ENCODE measurements around the gene AAR2.

AAR2 gene

GRCh38 chr20:36273414-36274180 is 37.3 kb downstream of the AAR2 start:
- H3K4me3 ChIP-seq, result no peak overlapping the region
- no peak overlapping the region for H3K27ac ChIP-seq

GRCh38 chr20:36274181-36274841 is 38.0 kb downstream of the AAR2 start:
- H3K4me3 ChIP-seq, result no peak overlapping the region
- H3K27ac ChIP-seq, result no peak overlapping the region

- no peak overlapping the region for H3K4me3 ChIP-seq
Measured at GRCh38 chr20:36275011-36275410, 38.7 kb downstream of the AAR2 start.

GRCh38 chr20:36275441-36276189 is 39.3 kb downstream of the AAR2 start:
- no peak overlapping the region for H3K27ac ChIP-seq
- no peak overlapping the region for H3K4me3 ChIP-seq

More at GRCh38 chr20:36275011-36275410, 38.7 kb downstream of the AAR2 start:
- no peak overlapping the region for H3K27ac ChIP-seq

GRCh38 chr20:36277546-36277945 is 41.3 kb downstream of the AAR2 start:
- no peak overlapping the region for H3K27ac ChIP-seq
- no peak overlapping the region for H3K4me3 ChIP-seq

GRCh38 chr20:36279362-36279761 is 43.1 kb downstream of the AAR2 start:
- H3K4me3 ChIP-seq, result no peak overlapping the region
- H3K27ac ChIP-seq, result no peak overlapping the region

- no peak overlapping the region for H3K27ac ChIP-seq
- no peak overlapping the region for H3K4me3 ChIP-seq
Measured at GRCh38 chr20:36279776-36280175, 43.5 kb downstream of the AAR2 start.

GRCh38 chr20:36281785-36282380 is 45.6 kb downstream of the AAR2 start:
- H3K4me3 ChIP-seq, result no peak overlapping the region
- H3K27ac ChIP-seq, result no peak overlapping the region

- H3K4me3 ChIP-seq, result no peak overlapping the region
- no peak overlapping the region for H3K27ac ChIP-seq
Measured at GRCh38 chr20:36284751-36285150, 48.5 kb downstream of the AAR2 start.

GRCh38 chr20:36285746-36286447 is 49.6 kb downstream of the AAR2 start:
- H3K4me3 ChIP-seq, result no peak overlapping the region
- H3K27ac ChIP-seq, result no peak overlapping the region

- no peak overlapping the region for H3K27ac ChIP-seq
Measured at GRCh38 chr20:36297656-36298055, 61.4 kb downstream of the AAR2 start.

GRCh38 chr20:36298061-36298460 is 61.8 kb downstream of the AAR2 start:
- Histone ChIP-seq H3K27ac (no peak overlapping the region), H3K4me3 (no peak overlapping the region)

More at GRCh38 chr20:36297656-36298055, 61.4 kb downstream of the AAR2 start:
- no peak overlapping the region for H3K4me3 ChIP-seq

GRCh38 chr20:36298795-36299339 is 62.6 kb downstream of the AAR2 start:
- Histone ChIP-seq H3K4me3 (no peak overlapping the region), H3K27ac (no peak overlapping the region)

- H3K27ac ChIP-seq, result no peak overlapping the region
- H3K4me3 ChIP-seq, result no peak overlapping the region
Measured at GRCh38 chr20:36299459-36299858, 63.2 kb downstream of the AAR2 start.

- H3K27ac ChIP-seq, result no peak overlapping the region
- no peak overlapping the region for H3K4me3 ChIP-seq
Measured at GRCh38 chr20:36301359-36302119, 65.3 kb downstream of the AAR2 start.

- no peak overlapping the region for H3K4me3 ChIP-seq
- no peak overlapping the region for H3K27ac ChIP-seq
Measured at GRCh38 chr20:36303020-36303595, 66.8 kb downstream of the AAR2 start.

- Histone ChIP-seq H3K27ac (no peak overlapping the region), H3K4me3 (no peak overlapping the region)
Measured at GRCh38 chr20:36303831-36304230, 67.6 kb downstream of the AAR2 start.

GRCh38 chr20:36304786-36305495 is 68.7 kb downstream of the AAR2 start:
- H3K4me3 ChIP-seq, result no peak overlapping the region

More at GRCh38 chr20:36304786-36305495, 68.7 kb downstream of the AAR2 start:
- no peak overlapping the region for H3K27ac ChIP-seq

Data from skin epidermis (tissue), 12 donors.